Measurements from ENCODE around the gene PERCC1. TPM values are rescaled to one million over a fixed set of nuclear protein-coding genes. Genes with fewer than 3 reads are reported as not detected.
A peak's percentile ranks its signal among the peaks of the same experiment; 100 is the strongest.

Gene PERCC1
- total RNA-seq, 1 donor from 2014 or later, result not detected

GRCh38 chr16:1401758-1402154 lies 29.1 kb upstream of the PERCC1 start:
- intact Hi-C loops (cut with DNase I), result no loop called here
- no peaks in the 10 kb centered on the region for H3K27me3 ChIP-seq
- H3K4me3 ChIP-seq, result no peak overlapping the region
- peaks cover 0 to 51% of the 10 kb centered on the region in 2 donors for H3K36me3 ChIP-seq
- no peaks in the 10 kb centered on the region for H3K9me3 ChIP-seq
- no peak overlapping the region for H3K27ac ChIP-seq
- DNase-seq (ENCODE audit: extremely low spot score in 2 of 2), result no peak
- no peaks in the 10 kb centered on the region for H3K4me1 ChIP-seq
- TF ChIP-seq POLR2A (IDR thresholded peaks at IDR 0.05), result no peak
- no peak for TF ChIP-seq POLR2AphosphoS5 (IDR thresholded peaks at IDR 0.05; ENCODE audit: insufficient read depth in 1 of 2, low read depth in 1 of 2)
- no peak for TF ChIP-seq CTCF (IDR thresholded peaks at IDR 0.05)

GRCh38 chr16:1403036-1403435 lies 27.8 kb upstream of the PERCC1 start:
- H3K9me3 ChIP-seq, result no peaks in the 10 kb centered on the region

GRCh38 chr16:1403733-1404132 lies 27.1 kb upstream of the PERCC1 start:
- Histone ChIP-seq H3K27ac (no peak overlapping the region), H3K27me3 (no peaks in the 10 kb centered on the region), H3K36me3 (peaks cover 0 to 43% of the 10 kb centered on the region in 2 donors), H3K4me1 (peaks cover 16% of the 10 kb centered on the region), H3K9me3 (no peaks in the 10 kb centered on the region), H3K4me3 (no peak overlapping the region)
- no peak for TF ChIP-seq CTCF (IDR thresholded peaks at IDR 0.05)
- no peak for TF ChIP-seq POLR2A (IDR thresholded peaks at IDR 0.05)
- intact Hi-C loops (cut with DNase I), result no loop called here
- no peak for DNase-seq (ENCODE audit: extremely low spot score in 2 of 2)

More at GRCh38 chr16:1403036-1403435, 27.8 kb upstream of the PERCC1 start:
- DNase-seq (ENCODE audit: extremely low spot score in 2 of 2), result no peak
- intact Hi-C loops (cut with DNase I), result no loop called here
- TF ChIP-seq CTCF (IDR thresholded peaks at IDR 0.05), result no peak
- no peak for TF ChIP-seq POLR2A (IDR thresholded peaks at IDR 0.05)
- TF ChIP-seq POLR2AphosphoS5 (IDR thresholded peaks at IDR 0.05; ENCODE audit: insufficient read depth in 1 of 2, low read depth in 1 of 2), result no peak
- Histone ChIP-seq H3K4me3 (no peak overlapping the region), H3K27me3 (no peaks in the 10 kb centered on the region), H3K4me1 (peaks cover 10% of the 10 kb centered on the region), H3K27ac (no peak overlapping the region), H3K36me3 (peaks cover 0 to 50% of the 10 kb centered on the region in 2 donors)

GRCh38 chr16:1407753-1408152 lies 23.1 kb upstream of the PERCC1 start:
- Histone ChIP-seq H3K36me3 (peaks cover 0 to 33% of the 10 kb centered on the region in 2 donors), H3K4me3 (peak overlapping the region; percentile 44 to 45), H3K9me3 (no peaks in the 10 kb centered on the region), H3K27ac (peak overlapping the region; percentile 34), H3K4me1 (peaks cover 40% of the 10 kb centered on the region), H3K27me3 (no peaks in the 10 kb centered on the region)
- TF ChIP-seq CTCF (IDR thresholded peaks at IDR 0.05) (no peak), POLR2A (IDR thresholded peaks at IDR 0.05) (no peak), POLR2AphosphoS5 (IDR thresholded peaks at IDR 0.05; ENCODE audit: insufficient read depth in 1 of 2, low read depth in 1 of 2) (no peak)
- intact Hi-C loops (cut with DNase I), result no loop called here
- no peak for DNase-seq (ENCODE audit: extremely low spot score in 2 of 2)

GRCh38 chr16:1408171-1408837 lies 22.6 kb upstream of the PERCC1 start:
- Histone ChIP-seq H3K4me1 (peaks cover 45% of the 10 kb centered on the region), H3K36me3 (peaks cover 0 to 29% of the 10 kb centered on the region in 2 donors), H3K9me3 (no peaks in the 10 kb centered on the region), H3K27me3 (no peaks in the 10 kb centered on the region), H3K27ac (peak overlapping the region; percentile 34), H3K4me3 (peak overlapping the region; percentile 44 to 45)
- peak in 1 of 2 donors; percentile 93 for DNase-seq (ENCODE audit: extremely low spot score in 2 of 2)
- peak; percentile 54 to 81 for TF ChIP-seq POLR2AphosphoS5 (IDR thresholded peaks at IDR 0.05; ENCODE audit: insufficient read depth in 1 of 2, low read depth in 1 of 2)
- no peak for TF ChIP-seq POLR2A (IDR thresholded peaks at IDR 0.05)
- peak in 1 of 3 experiments; percentile 17 for TF ChIP-seq CTCF (IDR thresholded peaks at IDR 0.05)
- intact Hi-C loops (cut with DNase I), result no loop called here

All from vagina (tissue), 2 donors.